Cardiac septum (tissue), 1 donor: Measurements from ENCODE around the gene SORBS1. TPM values are rescaled to one million over a fixed set of nuclear protein-coding genes. Genes with fewer than 3 reads are reported as not detected.

Experiments
- DNase-seq: peaks from one replicate; pipeline ENCODE4 v3.0.0-alpha.2; 2020; ENCODE audit warnings: low spot score
- intact Hi-C: fragments of 100-400 bp; cut with DNase I; formaldehyde crosslinking; loops from one replicate; pipeline ENCODE4 v1.14.0; 2022
- total RNA-seq: library from RNA; stranded (reverse); fragmentation: NEBNext Ultra II Directional; extraction: Animal tissue kit (Norgen Biotek cat#: 25700); gene quantifications from one replicate; pipeline ENCODE4 v1.2.1, GENCODE V29; 2021
- donor health status: DM: no; HTN: no; CAD: no.

The SORBS1 gene
- total RNA-seq, 1 donor from 2014 or later, result 1,045 TPM

- intact Hi-C loops, result loop anchor here (2.0 kb wide), 1 partner anchor 13 kb away; no protein-coding TSS in a partner anchor
- no peak for DNase-seq
These were observed 15.2 kb downstream of the SORBS1 start for GRCh38 chr10:95545981-95546380.

- intact Hi-C loops, result loop anchor here (2.0 kb wide), 1 partner anchor 14 kb away; no protein-coding TSS in a partner anchor
- DNase-seq, result no peak
These were observed 16.2 kb downstream of the SORBS1 start for GRCh38 chr10:95544783-95545500.

GRCh38 chr10:95543459-95543858, 17.7 kb downstream of the SORBS1 start:
- intact Hi-C loops, result no loop called here
- DNase-seq, result no peak

GRCh38 chr10:95542761-95543160, 18.4 kb downstream of the SORBS1 start:
- intact Hi-C loops, result no loop called here
- no peak for DNase-seq

GRCh38 chr10:95542330-95542729, 18.8 kb downstream of the SORBS1 start:
- no peak for DNase-seq
- intact Hi-C loops, result no loop called here

- intact Hi-C loops, result no loop called here
- no peak for DNase-seq
These were observed 20.6 kb downstream of the SORBS1 start for GRCh38 chr10:95540514-95541052.

- DNase-seq, result no peak
- intact Hi-C loops, result no loop called here
These were observed 21.4 kb downstream of the SORBS1 start for GRCh38 chr10:95539560-95540284.

GRCh38 chr10:95538412-95538811, 22.8 kb downstream of the SORBS1 start:
- intact Hi-C loops, result no loop called here
- DNase-seq, result no peak

GRCh38 chr10:95537542-95537927, 23.6 kb downstream of the SORBS1 start:
- intact Hi-C loops, result no loop called here
- DNase-seq, result no peak

GRCh38 chr10:95536894-95537541, 24.2 kb downstream of the SORBS1 start:
- intact Hi-C loops, result no loop called here
- no peak for DNase-seq

- DNase-seq, result no peak
- intact Hi-C loops, result no loop called here
These were observed 25.2 kb downstream of the SORBS1 start for GRCh38 chr10:95536017-95536416.

GRCh38 chr10:95535526-95535925, 25.6 kb downstream of the SORBS1 start:
- DNase-seq, result no peak
- intact Hi-C loops, result no loop called here

GRCh38 chr10:95533590-95533989, 27.6 kb downstream of the SORBS1 start:
- intact Hi-C loops, result no loop called here
- DNase-seq, result no peak

GRCh38 chr10:95532536-95532935, 28.6 kb downstream of the SORBS1 start:
- intact Hi-C loops, result no loop called here
- no peak for DNase-seq

- intact Hi-C loops, result no loop called here
- DNase-seq, result no peak
These were observed 29.2 kb downstream of the SORBS1 start for GRCh38 chr10:95531994-95532399.

GRCh38 chr10:95531058-95531809, 29.9 kb downstream of the SORBS1 start:
- no peak for DNase-seq
- intact Hi-C loops, result no loop called here

- intact Hi-C loops, result no loop called here
- DNase-seq, result no peak
These were observed 30.6 kb downstream of the SORBS1 start for GRCh38 chr10:95530561-95530960.

- intact Hi-C loops, result no loop called here
- DNase-seq, result no peak
These were observed 31.1 kb downstream of the SORBS1 start for GRCh38 chr10:95530029-95530428.

GRCh38 chr10:95526044-95526443, 35.1 kb downstream of the SORBS1 start:
- intact Hi-C loops, result no loop called here
- no peak for DNase-seq

- DNase-seq, result no peak
- intact Hi-C loops, result no loop called here
These were observed 36.1 kb downstream of the SORBS1 start for GRCh38 chr10:95525033-95525418.
